ENCODE measurements around the gene EIPR1. TPM values are rescaled to one million over a fixed set of nuclear protein-coding genes. Genes with fewer than 3 reads are reported as not detected.

EIPR1 gene
- polyA plus RNA-seq, 1 donor (not counting 4 experiments of a cell fraction or from before 2014, with no cell fraction given): 44.3 TPM

GRCh38 chr2:3411103-3411502 lies 33.5 kb upstream of the EIPR1 start:
- no peak overlapping the region for H2AFZ ChIP-seq (ENCODE audit: control insufficient read depth, low read length)
- no peaks in the 10 kb centered on the region for H3K4me1 ChIP-seq (ENCODE audit: control insufficient read depth, extremely low read depth, insufficient read depth, low read length)
- no peaks in the 10 kb centered on the region for H3K9me3 ChIP-seq (ENCODE audit: control insufficient read depth, low read depth, low read length)
- no peak overlapping the region for H3K27ac ChIP-seq (ENCODE audit: control insufficient read depth, insufficient read depth, low read length)
- peaks cover 18% of the 10 kb centered on the region for H3K79me2 ChIP-seq (ENCODE audit: control insufficient read depth, insufficient read depth, low read length)
- H3K4me3 ChIP-seq (ENCODE audit: control insufficient read depth in 2 of 3, extremely low read depth in 1 of 3, insufficient read depth in 2 of 3, low read depth in 1 of 3, low read length in 3 of 3): no peak overlapping the region
- peaks cover 7 to 12% of the 10 kb centered on the region in 2 experiments for H3K36me3 ChIP-seq (ENCODE audit: control insufficient read depth in 2 of 2, extremely low read depth in 1 of 2, insufficient read depth in 2 of 2, low read length in 2 of 2)
- TF ChIP-seq EZH2 (IDR thresholded peaks at IDR 0.05; ENCODE audit: low read length): no peak
- TF ChIP-seq, protein P1, sequence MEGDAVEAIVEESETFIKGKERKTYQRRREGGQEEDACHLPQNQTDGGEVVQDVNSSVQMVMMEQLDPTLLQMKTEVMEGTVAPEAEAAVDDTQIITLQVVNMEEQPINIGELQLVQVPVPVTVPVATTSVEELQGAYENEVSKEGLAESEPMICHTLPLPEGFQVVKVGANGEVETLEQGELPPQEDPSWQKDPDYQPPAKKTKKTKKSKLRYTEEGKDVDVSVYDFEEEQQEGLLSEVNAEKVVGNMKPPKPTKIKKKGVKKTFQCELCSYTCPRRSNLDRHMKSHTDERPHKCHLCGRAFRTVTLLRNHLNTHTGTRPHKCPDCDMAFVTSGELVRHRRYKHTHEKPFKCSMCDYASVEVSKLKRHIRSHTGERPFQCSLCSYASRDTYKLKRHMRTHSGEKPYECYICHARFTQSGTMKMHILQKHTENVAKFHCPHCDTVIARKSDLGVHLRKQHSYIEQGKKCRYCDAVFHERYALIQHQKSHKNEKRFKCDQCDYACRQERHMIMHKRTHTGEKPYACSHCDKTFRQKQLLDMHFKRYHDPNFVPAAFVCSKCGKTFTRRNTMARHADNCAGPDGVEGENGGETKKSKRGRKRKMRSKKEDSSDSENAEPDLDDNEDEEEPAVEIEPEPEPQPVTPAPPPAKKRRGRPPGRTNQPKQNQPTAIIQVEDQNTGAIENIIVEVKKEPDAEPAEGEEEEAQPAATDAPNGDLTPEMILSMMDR (optimal IDR thresholded peaks at IDR 0.05 in 1 of 3, IDR thresholded peaks at IDR 0.05 in 1 of 3, conservative IDR thresholded peaks at IDR 0.05 in 1 of 3; ENCODE audit: extremely low read depth in 1 of 3, insufficient read depth in 2 of 3, low read length in 3 of 3): no peak
- no peak overlapping the region for H3K9ac ChIP-seq (ENCODE audit: control insufficient read depth, extremely low read depth, insufficient read depth, low read length)
- no peaks in the 10 kb centered on the region for H3K9me1 ChIP-seq (ENCODE audit: control insufficient read depth, extremely low read depth, insufficient read depth, low read length)
- H4K20me1 ChIP-seq (ENCODE audit: control insufficient read depth, extremely low read depth, insufficient read depth, low read length): no peaks in the 10 kb centered on the region
- dilution Hi-C loops (cut with MboI; ENCODE audit: extremely low pct_ligation_motif_present, low sequenced_read_pairs): no loop called here
- DNase-seq (ENCODE audit: low read depth, low spot score) (no peak), FAIRE-seq (no peak)
- H3K4me2 ChIP-seq (ENCODE audit: control insufficient read depth, extremely low read depth, insufficient read depth, low read depth, low read length): no peak overlapping the region
- H3K27me3 ChIP-seq (ENCODE audit: control insufficient read depth, extremely low read depth, insufficient read depth, low read length): no peaks in the 10 kb centered on the region

GRCh38 chr2:3409627-3410170 lies 32.1 kb upstream of the EIPR1 start:
- no peak overlapping the region for H2AFZ ChIP-seq (ENCODE audit: control insufficient read depth, low read length)
- H3K36me3 ChIP-seq (ENCODE audit: control insufficient read depth in 2 of 2, extremely low read depth in 1 of 2, insufficient read depth in 2 of 2, low read length in 2 of 2): peaks cover 8 to 17% of the 10 kb centered on the region in 2 experiments
- H3K9me3 ChIP-seq (ENCODE audit: control insufficient read depth, low read depth, low read length): no peaks in the 10 kb centered on the region
- peaks cover 21% of the 10 kb centered on the region for H3K79me2 ChIP-seq (ENCODE audit: control insufficient read depth, insufficient read depth, low read length)
- no peaks in the 10 kb centered on the region for H3K4me1 ChIP-seq (ENCODE audit: control insufficient read depth, extremely low read depth, insufficient read depth, low read length)
- no peaks in the 10 kb centered on the region for H3K27me3 ChIP-seq (ENCODE audit: control insufficient read depth, extremely low read depth, insufficient read depth, low read length)
- H3K9ac ChIP-seq (ENCODE audit: control insufficient read depth, extremely low read depth, insufficient read depth, low read length): no peak overlapping the region
- no peak for TF ChIP-seq EZH2 (IDR thresholded peaks at IDR 0.05; ENCODE audit: low read length)
- TF ChIP-seq, protein P1 (optimal IDR thresholded peaks at IDR 0.05 in 1 of 3, IDR thresholded peaks at IDR 0.05 in 1 of 3, conservative IDR thresholded peaks at IDR 0.05 in 1 of 3; ENCODE audit: extremely low read depth in 1 of 3, insufficient read depth in 2 of 3, low read length in 3 of 3): no peak
- no peak overlapping the region for H3K4me3 ChIP-seq (ENCODE audit: control insufficient read depth in 2 of 3, extremely low read depth in 1 of 3, insufficient read depth in 2 of 3, low read depth in 1 of 3, low read length in 3 of 3)
- FAIRE-seq (no peak), DNase-seq (ENCODE audit: low read depth, low spot score) (no peak)
- H3K4me2 ChIP-seq (ENCODE audit: control insufficient read depth, extremely low read depth, insufficient read depth, low read depth, low read length): no peak overlapping the region
- no peak overlapping the region for H3K27ac ChIP-seq (ENCODE audit: control insufficient read depth, insufficient read depth, low read length)
- no peaks in the 10 kb centered on the region for H4K20me1 ChIP-seq (ENCODE audit: control insufficient read depth, extremely low read depth, insufficient read depth, low read length)
- no peaks in the 10 kb centered on the region for H3K9me1 ChIP-seq (ENCODE audit: control insufficient read depth, extremely low read depth, insufficient read depth, low read length)
- dilution Hi-C loops (cut with MboI; ENCODE audit: extremely low pct_ligation_motif_present, low sequenced_read_pairs): no loop called here
